DOHH2 (cell line): ENCODE data around the gene PLCL1.
A peak's percentile ranks its signal among the peaks of the same experiment; 100 is the strongest.

ENCODE experiments used
- H3F3A ChIP-seq: fragments of 200-600 bp; sonication (generic), shearing (Covaris generic); 2 replicates; pipeline ENCODE4 v1.6.0; 2016; ENCODE audit warnings: antibody characterized with exemption, mild to moderate bottlenecking; ENCODE audit not compliant: control insufficient read depth, insufficient read depth
- H3K27ac ChIP-seq: fragments of 200-600 bp; sonication (generic); 2 replicates; pipeline ENCODE4 v1.5.1; 2014; ENCODE audit warnings: low read depth, mild to moderate bottlenecking, low read length, moderate library complexity
- H3K27me3 ChIP-seq: fragments of 200-600 bp; sonication (generic); 2 replicates; pipeline ENCODE4 v1.6.1; 2014; ENCODE audit warnings: mild to moderate bottlenecking, low read length, mixed read lengths; ENCODE audit not compliant: control insufficient read depth
- H3K36me3 ChIP-seq: fragments of 200-600 bp; sonication (generic); 2 replicates; pipeline ENCODE4 v1.6.1; 2014; ENCODE audit warnings: mild to moderate bottlenecking, low read length, moderate library complexity, mixed read lengths; ENCODE audit not compliant: control insufficient read depth
- H3K4me1 ChIP-seq: fragments of 200-600 bp; sonication (generic); 2 replicates; pipeline ENCODE4 v1.6.1; 2014; ENCODE audit warnings: mild to moderate bottlenecking, low read length, mixed read lengths; ENCODE audit not compliant: control insufficient read depth
- H3K4me2 ChIP-seq: fragments of 200-600 bp; sonication (generic); 2 replicates; pipeline ENCODE4 v1.6.0; 2014; ENCODE audit warnings: mild to moderate bottlenecking, low read length, moderate library complexity
- H3K4me3 ChIP-seq: fragments of 200-600 bp; sonication (generic); 2 replicates; pipeline ENCODE4 v1.5.1; 2014; ENCODE audit warnings: mild to moderate bottlenecking, low read length, mixed read lengths
- H3K79me2 ChIP-seq: fragments of 200-600 bp; sonication (generic); 2 replicates; pipeline ENCODE4 v1.6.1; 2014; ENCODE audit warnings: mild to moderate bottlenecking, low read length, mixed read lengths; ENCODE audit not compliant: control insufficient read depth
- H3K9me2 ChIP-seq: fragments of 200-600 bp; sonication (generic); replicated peaks from 2 replicates; pipeline ENCODE4 v1.6.1; 2014; ENCODE audit warnings: mild to moderate bottlenecking, low read length, mixed read lengths; ENCODE audit not compliant: control insufficient read depth
- H3K9me3 ChIP-seq: fragments of 200-600 bp; sonication (generic); 2 replicates; pipeline ENCODE4 v1.6.1; 2014; ENCODE audit warnings: antibody characterized with exemption, low read length, mixed read lengths; ENCODE audit not compliant: control insufficient read depth, insufficient read depth
- H4K20me1 ChIP-seq: fragments of 200-600 bp; sonication (generic); 2 replicates; pipeline ENCODE4 v1.6.0; 2014; ENCODE audit warnings: low read depth, mild to moderate bottlenecking, antibody characterized with exemption, low read length, moderate library complexity; ENCODE audit not compliant: control insufficient read depth, insufficient read depth
- CTCF ChIP-seq: fragments of 200-600 bp; sonication (generic); IDR thresholded peaks from one replicate; pipeline ENCODE4 v1.5.1; 2014; ENCODE audit warnings: antibody characterized with exemption, mild to moderate bottlenecking, low read depth, low read length; ENCODE audit not compliant: poor library complexity, severe bottlenecking
- EZH2phosphoT487 ChIP-seq: fragments of 200-600 bp; sonication (generic); IDR thresholded peaks from 2 replicates; pipeline ENCODE4 v1.6.1; 2017; ENCODE audit warnings: borderline replicate concordance, mild to moderate bottlenecking, antibody characterized with exemption, low read length, moderate library complexity, mixed read lengths

The PLCL1 gene

DNA sequence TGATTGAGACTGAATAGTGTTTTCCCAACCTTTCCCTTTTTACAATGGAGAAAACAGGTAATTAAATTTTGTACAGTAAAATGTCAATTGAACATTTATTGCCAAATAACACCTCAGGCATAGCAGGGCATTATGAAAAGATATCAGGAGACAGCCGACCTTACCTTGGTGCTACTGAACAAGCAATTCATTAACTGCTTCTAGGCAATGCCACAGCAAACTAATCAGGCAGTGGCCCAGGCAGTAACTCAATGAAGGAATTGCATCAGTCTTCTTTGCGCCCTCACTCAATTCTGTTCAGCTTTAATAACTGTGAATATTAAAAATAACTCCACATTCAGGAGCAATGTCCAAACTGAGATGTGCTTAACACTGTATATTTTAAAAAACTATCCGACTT, 6.1 kb downstream of the PLCL1 start:
- TF ChIP-seq EZH2phosphoT487 (no peak), CTCF (no peak)
- no peaks in the 10 kb centered on the region for H3K36me3 ChIP-seq
- no peaks in the 10 kb centered on the region for H3K9me2 ChIP-seq
- H3F3A ChIP-seq, result no peaks in the 10 kb centered on the region
- H4K20me1 ChIP-seq, result no peaks in the 10 kb centered on the region
- no peaks in the 10 kb centered on the region for H3K9me3 ChIP-seq
- H3K4me1 ChIP-seq, result no peaks in the 10 kb centered on the region
- no peak overlapping the region for H3K27ac ChIP-seq
- no peak overlapping the region for H3K4me3 ChIP-seq
- no peak overlapping the region for H3K4me2 ChIP-seq
- H3K79me2 ChIP-seq, result no peaks in the 10 kb centered on the region
- H3K27me3 ChIP-seq, result peaks cover 62% of the 10 kb centered on the region

DNA sequence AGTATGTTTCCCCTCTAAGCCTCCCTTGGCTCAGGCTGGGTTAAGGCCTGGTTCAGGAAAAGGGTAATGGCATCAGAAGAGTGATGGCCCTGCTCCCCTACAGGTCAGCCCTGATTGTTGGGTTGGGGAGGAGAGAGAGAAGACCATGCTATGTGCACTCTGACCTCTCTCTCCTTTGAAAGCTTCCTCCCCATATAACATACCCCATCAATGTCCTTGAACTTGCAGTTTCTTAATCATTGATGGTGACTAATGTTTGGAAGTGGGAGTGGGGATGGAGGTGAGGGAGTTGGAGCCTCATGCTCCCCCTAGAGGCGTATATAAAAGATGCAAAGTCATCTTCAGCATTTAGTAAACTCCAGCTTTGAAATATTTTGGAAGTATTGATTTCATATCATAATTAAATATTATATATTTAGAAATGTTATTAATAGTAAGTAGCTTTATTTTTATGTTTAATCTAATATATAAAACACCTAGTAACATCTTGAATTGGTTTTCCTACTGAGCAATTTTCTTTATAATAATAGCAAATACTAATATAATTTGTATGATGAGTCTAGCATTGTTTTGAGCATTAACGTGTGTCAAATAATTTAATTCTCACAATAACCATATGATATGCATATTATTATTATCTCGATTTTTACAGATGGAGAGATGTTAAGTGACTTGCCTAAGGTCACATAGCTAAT, 8.8 kb downstream of the PLCL1 start:
- peaks cover 38% of the 10 kb centered on the region for H3K27me3 ChIP-seq
- no peaks in the 10 kb centered on the region; the same call in 1 of the 2 replicates for H3K9me2 ChIP-seq
- H4K20me1 ChIP-seq, result no peaks in the 10 kb centered on the region
- no peak overlapping the region for H3K4me2 ChIP-seq
- H3K27ac ChIP-seq, result no peak overlapping the region
- no peaks in the 10 kb centered on the region for H3K9me3 ChIP-seq
- no peak overlapping the region for H3K4me3 ChIP-seq
- H3K79me2 ChIP-seq, result no peaks in the 10 kb centered on the region
- TF ChIP-seq EZH2phosphoT487, result no peak
- TF ChIP-seq CTCF, result peak; percentile 65
- H3K36me3 ChIP-seq, result no peaks in the 10 kb centered on the region
- no peaks in the 10 kb centered on the region for H3K4me1 ChIP-seq
- H3F3A ChIP-seq, result no peaks in the 10 kb centered on the region

DNA sequence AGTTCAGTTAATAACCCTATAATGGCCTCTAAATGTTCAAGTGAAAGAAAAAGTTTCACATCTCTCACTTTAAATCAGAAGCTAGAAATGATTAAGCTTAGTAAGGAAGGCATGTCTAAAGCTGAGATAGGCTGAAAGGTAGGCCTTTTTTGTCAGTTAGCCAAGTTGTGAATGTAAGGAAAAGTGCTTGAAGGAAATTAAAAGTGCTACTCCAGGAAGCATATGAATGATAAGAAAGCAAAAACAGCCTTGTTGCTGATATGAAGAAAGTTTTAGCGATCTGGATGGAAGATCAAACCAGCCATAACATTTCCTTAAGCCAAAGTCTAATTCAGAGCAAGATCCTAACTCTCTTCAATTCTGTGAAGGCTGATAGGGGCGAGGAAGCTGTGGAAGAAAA, 10.1 kb downstream of the PLCL1 start:
- Histone ChIP-seq H3F3A (no peaks in the 10 kb centered on the region), H3K4me3 (no peak overlapping the region), H3K4me1 (no peaks in the 10 kb centered on the region), H3K4me2 (no peak overlapping the region), H3K79me2 (no peaks in the 10 kb centered on the region), H4K20me1 (no peaks in the 10 kb centered on the region), H3K27ac (no peak overlapping the region), H3K36me3 (no peaks in the 10 kb centered on the region), H3K9me3 (no peaks in the 10 kb centered on the region), H3K27me3 (peaks cover 30% of the 10 kb centered on the region), H3K9me2 (no peaks in the 10 kb centered on the region; the same call in 1 of the 2 replicates)
- TF ChIP-seq CTCF, result no peak
- TF ChIP-seq EZH2phosphoT487, result no peak
